HepG2 (cell line): ENCODE data around the gene MRPL42. TPM values are rescaled to one million over a fixed set of nuclear protein-coding genes. Genes with fewer than 3 reads are reported as not detected.

Experiments
- AGO1 ChIP-seq: fragments of 200-400 bp; formaldehyde crosslinking; IDR thresholded peaks from 2 replicates; pipeline ENCODE4 v1.6.1; 2017; ENCODE audit warnings: mild to moderate bottlenecking, low read depth, low read length, moderate library complexity; ENCODE audit not compliant: poor library complexity, severe bottlenecking
- AGO2 ChIP-seq: fragments of 200-400 bp; formaldehyde crosslinking; optimal IDR thresholded peaks from 2 replicates; pipeline ENCODE3; 2017; ENCODE audit warnings: mild to moderate bottlenecking, low read depth, low read length, moderate library complexity
- ARNT2 ChIP-seq: sonication (generic); formaldehyde crosslinking; IDR thresholded peaks from 2 replicates; pipeline ENCODE4 v1.8.0; 2022; ENCODE audit warnings: mild to moderate bottlenecking, low read depth, missing genetic modification reagents, moderate library complexity
- CEBPB ChIP-seq: IDR thresholded peaks from 2 replicates; pipeline ENCODE4 v1.6.1; 2011; ENCODE audit warnings: low read depth, low read length, improper control_type of control experiment, borderline replicate concordance
- ELF4 ChIP-seq: sonication (generic); formaldehyde crosslinking; IDR thresholded peaks from 2 replicates; pipeline ENCODE4 v1.5.0; 2020; ENCODE audit warnings: missing genetic modification reagents, mild to moderate bottlenecking, moderate library complexity, borderline replicate concordance
- FOXO1 ChIP-seq: sonication (generic); formaldehyde crosslinking; IDR thresholded peaks from 2 replicates; pipeline ENCODE4 v1.4.0; 2020; ENCODE audit warnings: missing genetic modification reagents
- GATA4 ChIP-seq: sonication (generic); IDR thresholded peaks from 2 replicates; pipeline ENCODE4 v1.6.1; 2016; ENCODE audit warnings: antibody characterized with exemption, low read depth, borderline replicate concordance
- HOXA3 ChIP-seq: sonication (generic); formaldehyde crosslinking; IDR thresholded peaks from 2 replicates; pipeline ENCODE4 v1.5.0; 2020; ENCODE audit warnings: missing genetic modification reagents
- HOXD1 ChIP-seq: sonication (generic); formaldehyde crosslinking; IDR thresholded peaks from 2 replicates; pipeline ENCODE4 v1.5.0; 2020; ENCODE audit warnings: missing genetic modification reagents
- MAX ChIP-seq: IDR thresholded peaks from 2 replicates; pipeline ENCODE4 v1.6.1; 2012; ENCODE audit warnings: inconsistent platforms
- MTF2 ChIP-seq: sonication (generic); formaldehyde crosslinking; IDR thresholded peaks from 2 replicates; pipeline ENCODE4 v1.5.0; 2020; ENCODE audit warnings: missing genetic modification reagents, borderline replicate concordance
- REL ChIP-seq: sonication (generic); formaldehyde crosslinking; conservative IDR thresholded peaks from 2 replicates; pipeline ENCODE4 v1.8.0; 2022; ENCODE audit warnings: mild to moderate bottlenecking, missing genetic modification reagents, moderate library complexity
- REXO4 ChIP-seq: sonication (generic); formaldehyde crosslinking; IDR thresholded peaks from 2 replicates; pipeline ENCODE4 v1.8.0; 2022; ENCODE audit warnings: missing genetic modification reagents, mild to moderate bottlenecking, borderline replicate concordance
- TBX3 ChIP-seq: fragments of 450-650 bp; IDR thresholded peaks from 2 replicates; pipeline ENCODE4 v1.6.1; 2017; ENCODE audit warnings: antibody characterized with exemption, mild to moderate bottlenecking, inconsistent platforms, borderline replicate concordance
- ZBTB33 ChIP-seq: sonication (generic); formaldehyde crosslinking; IDR thresholded peaks from 2 replicates; pipeline ENCODE4 v1.4.0; 2020; ENCODE audit warnings: missing genetic modification reagents
- ZFYVE20 ChIP-seq: sonication (generic); formaldehyde crosslinking; IDR thresholded peaks from 2 replicates; pipeline ENCODE4 v1.8.0; 2023; ENCODE audit warnings: low read depth, mild to moderate bottlenecking, moderate library complexity, missing genetic modification reagents, borderline replicate concordance
- ZNF230 ChIP-seq: sonication (generic); formaldehyde crosslinking; IDR thresholded peaks from 2 replicates; pipeline ENCODE4 v1.4.0; 2020; ENCODE audit warnings: mild to moderate bottlenecking, missing genetic modification reagents
- ZNF326 ChIP-seq: sonication (generic); formaldehyde crosslinking; IDR thresholded peaks from 2 replicates; pipeline ENCODE4 v1.4.0; 2020; ENCODE audit warnings: missing genetic modification reagents, borderline replicate concordance
- ZNF432 ChIP-seq: sonication (generic); formaldehyde crosslinking; IDR thresholded peaks from 2 replicates; pipeline ENCODE4 v1.5.0; 2020; ENCODE audit warnings: missing genetic modification reagents, mild to moderate bottlenecking, borderline replicate concordance
- ZNF546 ChIP-seq: sonication (generic); formaldehyde crosslinking; conservative IDR thresholded peaks from 2 replicates; pipeline ENCODE4 v1.8.1; 2023; ENCODE audit warnings: mild to moderate bottlenecking, missing genetic modification reagents
- ZNF550 ChIP-seq: sonication (generic); formaldehyde crosslinking; IDR thresholded peaks from 2 replicates; pipeline ENCODE4 v1.4.0; 2020; ENCODE audit warnings: mild to moderate bottlenecking, missing genetic modification reagents, borderline replicate concordance
- ZNF597 ChIP-seq: sonication (generic); formaldehyde crosslinking; IDR thresholded peaks from 2 replicates; pipeline ENCODE4 v1.5.0; 2020; ENCODE audit warnings: missing genetic modification reagents
- ZNF614 ChIP-seq: IDR thresholded peaks from 2 replicates; pipeline ENCODE4 v1.6.1; 2018; ENCODE audit warnings: missing biosample characterization, missing genetic modification reagents, inconsistent platforms, borderline replicate concordance
- ZNF710 ChIP-seq: sonication (generic); formaldehyde crosslinking; IDR thresholded peaks from 2 replicates; pipeline ENCODE4 v1.5.0; 2020; ENCODE audit warnings: mild to moderate bottlenecking, missing genetic modification reagents, borderline replicate concordance
- ZNF720 ChIP-seq: sonication (generic); formaldehyde crosslinking; IDR thresholded peaks from 2 replicates; pipeline ENCODE4 v1.4.0; 2020; ENCODE audit warnings: missing genetic modification reagents
- ZNF772 ChIP-seq: sonication (generic); formaldehyde crosslinking; IDR thresholded peaks from 2 replicates; pipeline ENCODE4 v1.5.0; 2020; ENCODE audit warnings: mild to moderate bottlenecking, missing genetic modification reagents
- polyA plus RNA-seq, 8 experiments: library from polyadenylated mRNA; depleted of rRNA in 3 of 8; stranded (reverse) in 7 of 8; unstranded in 1 of 8; fragments of >200 nt; fragmentation: Illumina TruSeq in 4 of 8; extraction: Trizol in 4 of 8; gene quantifications; 2 replicates each; pipeline versions ENCODE4 v1.2.1 to v1.2.3, GENCODE V29; 2011 to 2016; ENCODE audit warnings: low read depth in 4 of 8, missing spikeins in 1 of 8, mixed read lengths in 1 of 8; ENCODE audit not compliant: insufficient read depth in 1 of 8
- total RNA-seq, 5 experiments: library from RNA; depleted of rRNA; stranded (reverse); fragments of >200 nt; fragmentation: Illumina TruSeq; extraction: Trizol; gene quantifications; 2 replicates each; pipeline ENCODE4 v1.2.3, GENCODE V29; 2016; ENCODE audit warnings: low read depth in 1 of 5

The MRPL42 gene
- total and polyA plus RNA-seq, 2 of the 13 experiments (the other 11 are each of a cell fraction or from before 2014, with no cell fraction given): 93.3 to 148 TPM

- peak; percentile 95 for TF ChIP-seq MAX
- peak; percentile 52; the same call in 1 of the 2 replicates for TF ChIP-seq FOXO1 (CRISPR knock-in tag)
- peak; percentile 22; the same call in 1 of the 2 replicates for TF ChIP-seq HOXD1 (CRISPR knock-in tag)
- no peak for TF ChIP-seq AGO2
- TF ChIP-seq ZFYVE20 (CRISPR knock-in tag): no peak
- TF ChIP-seq ZNF432 (CRISPR knock-in tag): no peak
- TF ChIP-seq ZNF614 (CRISPR knock-in tag): peak; percentile 51; the same call in 1 of the 2 replicates
- TF ChIP-seq ZNF326: no peak
- peak; percentile 72; the same call in 1 of the 2 replicates for TF ChIP-seq ZNF772 (CRISPR knock-in tag)
- TF ChIP-seq GATA4: no peak
- TF ChIP-seq ZNF710 (CRISPR knock-in tag): peak; percentile 53; the same call in 1 of the 2 replicates
- TF ChIP-seq ELF4 (CRISPR knock-in tag): no peak
- TF ChIP-seq MTF2 (CRISPR knock-in tag): no peak
- no peak for TF ChIP-seq ZBTB33 (CRISPR knock-in tag)
- peak; percentile 94 for TF ChIP-seq HOXA3 (CRISPR knock-in tag)
- TF ChIP-seq ZNF597 (CRISPR knock-in tag): no peak
- TF ChIP-seq REL (CRISPR knock-in tag): no peak
- TF ChIP-seq ZNF720 (CRISPR knock-in tag): no peak
- peak; percentile 57 for TF ChIP-seq AGO1
- TF ChIP-seq ZNF550 (CRISPR knock-in tag): no peak
- no peak for TF ChIP-seq ZNF546
- no peak for TF ChIP-seq ARNT2 (CRISPR knock-in tag)
- no peak for TF ChIP-seq REXO4
- no peak for TF ChIP-seq CEBPB
- TF ChIP-seq ZNF230 (CRISPR knock-in tag): no peak
- TF ChIP-seq TBX3: no peak
These were observed at the start of gene MRPL42 (continued) for GRCh38 chr12:93467351-93468007.
